HG03135 (cell line): Measurements from ENCODE around the gene SORBS1.

Experiments
- ATAC-seq: cut with Tn5 transposase; IDR thresholded peaks from one replicate; pipeline ENCODE4 v1.9.1; 2021; ENCODE audit warnings: mild to moderate bottlenecking, moderate library complexity; ENCODE audit not compliant: unreplicated experiment

The SORBS1 gene

GRCh38 chr10:95395947-95396449, 165.2 kb downstream of the SORBS1 start:
- no peak for ATAC-seq

- ATAC-seq, result peak; percentile 60
Measured at GRCh38 chr10:95394161-95394880, 166.8 kb downstream of the SORBS1 start.

GRCh38 chr10:95392681-95393164, 168.4 kb downstream of the SORBS1 start:
- ATAC-seq, result no peak

GRCh38 chr10:95392217-95392584, 169.0 kb downstream of the SORBS1 start:
- no peak for ATAC-seq

GRCh38 chr10:95391581-95392216, 169.5 kb downstream of the SORBS1 start:
- ATAC-seq, result no peak

- ATAC-seq, result no peak
Measured at GRCh38 chr10:95391164-95391563, 170.0 kb downstream of the SORBS1 start.

GRCh38 chr10:95389982-95390381, 171.2 kb downstream of the SORBS1 start:
- ATAC-seq, result no peak

GRCh38 chr10:95389176-95389575, 172.0 kb downstream of the SORBS1 start:
- ATAC-seq, result no peak

- ATAC-seq, result no peak
Measured at GRCh38 chr10:95388539-95388938, 172.6 kb downstream of the SORBS1 start.

- no peak for ATAC-seq
Measured at GRCh38 chr10:95388109-95388471, 173.1 kb downstream of the SORBS1 start.

GRCh38 chr10:95384011-95384704, 177.0 kb downstream of the SORBS1 start:
- no peak for ATAC-seq

GRCh38 chr10:95382596-95382995, 178.6 kb downstream of the SORBS1 start:
- no peak for ATAC-seq

GRCh38 chr10:95382174-95382573, 179.0 kb downstream of the SORBS1 start:
- no peak for ATAC-seq

GRCh38 chr10:95377950-95378349, 183.2 kb downstream of the SORBS1 start:
- ATAC-seq, result no peak

- ATAC-seq, result no peak
Measured at GRCh38 chr10:95375418-95375817, 185.8 kb downstream of the SORBS1 start.

GRCh38 chr10:95374597-95375209, 186.5 kb downstream of the SORBS1 start:
- peak; percentile 81 for ATAC-seq

- ATAC-seq, result no peak
Measured at GRCh38 chr10:95373660-95374059, 187.5 kb downstream of the SORBS1 start.

GRCh38 chr10:95364342-95364741, 196.8 kb downstream of the SORBS1 start:
- no peak for ATAC-seq

- peak; percentile 83 for ATAC-seq
Measured at GRCh38 chr10:95363303-95363912, 197.8 kb downstream of the SORBS1 start.

- ATAC-seq, result no peak
Measured at GRCh38 chr10:95360122-95360714, 201.0 kb downstream of the SORBS1 start.
